ENCODE measurements around the gene CORO1C.
A peak's percentile ranks its signal among the peaks of the same experiment; 100 is the strongest.

- TF ChIP-seq EZH2 (IDR thresholded peaks at IDR 0.05; ENCODE audit: insufficient read depth, low read length) (no peak), CTCF (IDR thresholded peaks at IDR 0.05; ENCODE audit: insufficient read depth, low read depth, low read length) (peak; percentile 98)
These were observed 66.7 kb downstream of the CORO1C start for GRCh38 chr12:108664338-108665258.

All from astrocyte (in vitro differentiated cells and primary cell).